Fibroblast of pulmonary artery (primary cell): ENCODE measurements around the gene LAPTM5.

Experiments
- DNase-seq: peaks from one replicate; pipeline ENCODE4 v3.0.0-alpha.2; 2010; ENCODE audit warnings: low read depth
- H3K4me3 ChIP-seq: replicated peaks from 2 replicates; pipeline ENCODE4 v1.5.1; 2011; ENCODE audit warnings: low read depth, mild to moderate bottlenecking, control low read depth, low read length, moderate library complexity
- TF ChIP-seq, protein P1 (sequence below): IDR thresholded peaks from 2 replicates; pipeline ENCODE4 v1.5.1; 2011; ENCODE audit warnings: mild to moderate bottlenecking, control low read depth, low read length, inconsistent platforms; ENCODE audit errors: missing control alignments

LAPTM5 gene

DNA sequence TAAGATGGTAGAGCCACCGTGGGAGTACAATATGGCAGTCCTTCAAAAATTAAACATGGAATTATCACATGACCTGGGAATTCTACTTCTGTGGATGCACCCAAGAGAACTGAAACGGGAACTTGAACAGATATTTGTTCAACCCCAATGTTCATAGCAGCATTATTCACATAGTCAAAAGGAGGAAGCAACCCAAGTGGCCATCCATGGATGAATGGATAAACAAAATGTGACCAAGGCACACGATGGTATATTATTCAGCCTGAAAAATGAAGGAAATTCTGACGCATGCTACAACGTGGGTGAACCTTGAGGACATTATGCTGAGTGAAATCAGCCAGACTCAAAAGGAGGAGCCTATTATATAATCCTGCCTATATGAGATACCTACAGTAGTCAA is 22.8 kb upstream of the LAPTM5 start:
- H3K4me3 ChIP-seq = no peak overlapping the region
- DNase-seq = no peak
- TF ChIP-seq, protein P1, sequence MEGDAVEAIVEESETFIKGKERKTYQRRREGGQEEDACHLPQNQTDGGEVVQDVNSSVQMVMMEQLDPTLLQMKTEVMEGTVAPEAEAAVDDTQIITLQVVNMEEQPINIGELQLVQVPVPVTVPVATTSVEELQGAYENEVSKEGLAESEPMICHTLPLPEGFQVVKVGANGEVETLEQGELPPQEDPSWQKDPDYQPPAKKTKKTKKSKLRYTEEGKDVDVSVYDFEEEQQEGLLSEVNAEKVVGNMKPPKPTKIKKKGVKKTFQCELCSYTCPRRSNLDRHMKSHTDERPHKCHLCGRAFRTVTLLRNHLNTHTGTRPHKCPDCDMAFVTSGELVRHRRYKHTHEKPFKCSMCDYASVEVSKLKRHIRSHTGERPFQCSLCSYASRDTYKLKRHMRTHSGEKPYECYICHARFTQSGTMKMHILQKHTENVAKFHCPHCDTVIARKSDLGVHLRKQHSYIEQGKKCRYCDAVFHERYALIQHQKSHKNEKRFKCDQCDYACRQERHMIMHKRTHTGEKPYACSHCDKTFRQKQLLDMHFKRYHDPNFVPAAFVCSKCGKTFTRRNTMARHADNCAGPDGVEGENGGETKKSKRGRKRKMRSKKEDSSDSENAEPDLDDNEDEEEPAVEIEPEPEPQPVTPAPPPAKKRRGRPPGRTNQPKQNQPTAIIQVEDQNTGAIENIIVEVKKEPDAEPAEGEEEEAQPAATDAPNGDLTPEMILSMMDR = no peak

GRCh38 chr1:30779294-30780071 is 21.9 kb upstream of the LAPTM5 start:
- TF ChIP-seq, protein P1 = peak; percentile 89
- H3K4me3 ChIP-seq = no peak overlapping the region
- DNase-seq = peak; percentile 70

DNA sequence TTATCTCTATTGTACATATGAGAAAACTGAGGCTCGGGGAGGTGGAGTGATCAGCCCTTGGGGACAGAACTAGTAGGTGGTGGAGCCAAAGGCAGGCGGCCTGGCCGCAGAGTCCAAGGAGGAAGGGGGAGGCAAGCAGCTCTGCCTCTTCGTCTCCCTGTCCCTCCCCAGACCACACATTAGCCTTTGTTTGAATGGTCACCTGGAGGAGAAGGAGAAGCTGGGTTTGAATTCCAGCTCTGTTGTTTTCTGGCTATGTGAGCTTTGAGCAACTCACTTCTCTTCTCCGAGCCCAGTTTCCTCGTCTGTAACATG is 21.4 kb upstream of the LAPTM5 start:
- no peak for DNase-seq
- TF ChIP-seq, protein P1 = no peak
- no peak overlapping the region for H3K4me3 ChIP-seq

DNA sequence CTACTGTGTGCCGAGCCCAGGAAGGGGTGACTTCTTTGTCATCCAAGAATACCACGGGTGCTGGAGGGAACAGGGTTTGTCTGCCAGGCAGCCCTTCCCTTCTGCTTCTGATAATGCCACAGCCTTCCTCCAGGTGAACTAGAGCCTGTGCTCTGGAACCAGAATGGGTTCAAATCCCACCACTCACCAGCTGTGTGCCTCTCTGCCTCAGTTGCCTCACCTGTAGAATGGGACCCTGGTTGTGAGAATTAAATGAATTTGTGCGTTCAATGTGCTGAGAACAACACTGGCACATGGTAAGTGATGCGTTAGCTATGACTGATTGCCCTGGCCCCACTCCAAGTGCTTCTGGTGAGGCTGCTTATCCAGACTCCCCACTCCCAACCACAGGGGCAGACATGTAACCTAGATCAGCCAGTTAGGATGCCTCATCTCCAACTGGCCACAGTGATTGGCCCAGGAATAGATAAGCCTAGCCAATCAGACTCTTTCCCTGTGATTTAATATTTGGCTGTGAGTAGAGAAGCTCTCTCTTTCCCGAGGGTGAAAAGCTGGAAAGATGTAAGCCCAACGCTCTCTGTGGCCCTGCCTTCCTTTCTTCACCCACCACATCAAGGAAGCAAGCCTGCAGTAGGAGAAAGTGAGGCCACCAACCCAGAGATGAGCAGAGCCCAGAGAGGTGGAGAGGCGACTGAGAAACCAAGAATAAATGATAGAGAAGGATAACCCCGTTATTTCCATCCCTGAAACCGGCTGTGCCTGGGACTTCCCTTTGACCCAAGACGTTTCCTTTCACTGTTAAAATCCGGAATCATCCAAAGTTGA is 20.8 kb upstream of the LAPTM5 start:
- TF ChIP-seq, protein P1 = no peak
- H3K4me3 ChIP-seq = no peak overlapping the region
- peak; percentile 87 for DNase-seq

- no peak for DNase-seq
- H3K4me3 ChIP-seq = no peak overlapping the region
- TF ChIP-seq, protein P1 = peak; percentile 35
Observed at GRCh38 chr1:30777904-30778153, 20.3 kb upstream of the LAPTM5 start.

DNA sequence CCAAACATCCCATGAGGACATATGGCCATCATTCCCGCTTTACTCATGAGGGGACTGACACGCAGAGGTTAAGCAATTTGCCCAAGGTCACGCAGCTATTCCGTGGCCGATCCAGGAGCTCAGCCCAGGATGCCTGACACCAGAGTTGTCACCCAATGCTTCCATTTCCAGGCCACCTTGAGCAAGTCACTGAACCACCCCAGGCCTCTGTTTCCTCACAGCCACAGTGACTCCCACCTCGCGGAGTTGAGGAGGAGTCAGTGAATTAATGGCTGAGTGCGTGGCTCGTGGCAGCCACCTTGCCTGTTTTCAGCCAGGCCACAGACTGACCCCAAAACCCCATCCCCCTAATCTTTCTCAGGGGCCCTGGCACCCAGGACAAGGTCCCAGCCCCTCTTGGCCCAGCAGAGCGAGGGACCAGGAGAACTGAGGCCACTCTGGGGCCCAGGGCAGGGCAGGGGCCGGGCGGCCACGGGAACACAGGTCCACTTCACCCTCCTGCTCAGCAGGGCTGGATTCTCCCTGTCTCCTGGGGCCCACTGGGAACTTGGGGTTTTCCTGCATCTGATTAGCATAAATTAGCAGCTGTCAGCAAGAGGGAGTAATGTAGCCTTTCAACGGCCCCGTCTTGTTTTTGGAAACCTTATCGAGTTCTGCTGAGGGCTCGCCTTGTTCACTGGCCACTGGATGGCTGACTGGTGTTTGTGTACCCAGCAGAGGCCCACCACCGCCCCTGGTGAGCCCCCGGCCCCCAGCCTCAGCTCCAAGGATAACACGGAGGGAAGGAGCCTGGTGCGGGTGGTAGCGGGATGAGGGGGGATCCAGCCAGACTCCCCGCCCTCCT is 19.7 kb upstream of the LAPTM5 start:
- H3K4me3 ChIP-seq = no peak overlapping the region
- TF ChIP-seq, protein P1 = no peak
- no peak for DNase-seq
